Right ventricle myocardium superior (tissue), 1 donor: Measurements from ENCODE around the gene SLX4IP. TPM values are rescaled to one million over a fixed set of nuclear protein-coding genes. Genes with fewer than 3 reads are reported as not detected.
A peak's percentile ranks its signal among the peaks of the same experiment; 100 is the strongest.

Experiments
- ATAC-seq: fragments of 200-7000 bp; cut with Tn5 transposase; one replicate; pipeline ENCODE4 v1.9.1; 2020; ENCODE audit warnings: mild to moderate bottlenecking; ENCODE audit not compliant: poor library complexity
- DNase-seq: peaks from one replicate; pipeline ENCODE4 v3.0.0-alpha.2; 2020
- intact Hi-C: fragments of 100-400 bp; cut with DNase I; formaldehyde crosslinking; loops from one replicate; pipeline ENCODE4 v1.11.2; 2022
- total RNA-seq: library from RNA; stranded (reverse); fragmentation: NEBNext Ultra II Directional; extraction: Animal tissue kit (Norgen Biotek cat#: 25700); gene quantifications from one replicate; pipeline ENCODE4 v1.2.1, GENCODE V29; 2021
- donor health status: DM: no; HTN: yes; CAD: no; lungs with severe emphysema.

SLX4IP gene
- total RNA-seq, 1 donor from 2014 or later, result 2.6 TPM

DNA sequence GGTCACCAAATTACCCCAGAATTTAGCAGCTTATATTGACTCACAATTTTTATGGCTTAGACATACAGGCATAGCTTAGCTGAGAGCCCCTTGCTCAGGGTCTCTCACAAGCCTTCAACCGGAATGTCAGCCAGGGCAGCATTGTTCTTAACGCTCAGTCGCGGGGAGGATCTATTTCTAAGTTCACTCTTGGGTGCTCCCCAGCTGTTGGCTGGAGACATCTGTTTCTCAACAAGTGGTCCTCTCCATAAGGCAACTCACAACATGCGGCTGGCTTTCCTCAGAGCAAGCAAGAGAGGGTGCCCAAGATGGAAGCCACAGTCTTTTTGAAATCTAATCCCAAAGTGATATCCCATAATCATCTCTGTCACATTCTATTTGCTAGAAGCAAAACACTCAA, 46.6 kb downstream of the SLX4IP start:
- ATAC-seq (no peak), DNase-seq (no peak)
- intact Hi-C loops, result no loop called here

DNA sequence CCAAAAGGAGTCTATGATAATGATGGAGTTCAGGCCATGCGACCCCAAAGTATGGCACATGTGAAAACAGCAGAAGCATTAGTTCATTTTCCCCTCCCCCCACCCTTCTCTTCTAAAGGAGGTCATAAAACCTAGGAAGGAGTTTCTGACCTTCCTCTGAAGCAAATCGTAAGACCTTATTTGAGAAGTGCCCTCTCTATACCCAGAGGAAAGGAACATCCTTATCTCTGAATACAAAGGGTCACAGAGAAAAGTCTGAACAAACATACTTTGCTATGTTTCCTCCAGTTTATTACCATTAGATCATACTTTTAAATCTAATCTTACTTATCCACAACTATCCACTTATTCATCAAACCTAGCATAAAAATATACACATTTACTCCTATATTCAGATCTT, 48.6 kb downstream of the SLX4IP start:
- intact Hi-C loops, result no loop called here
- ATAC-seq (no peak), DNase-seq (no peak)

DNA sequence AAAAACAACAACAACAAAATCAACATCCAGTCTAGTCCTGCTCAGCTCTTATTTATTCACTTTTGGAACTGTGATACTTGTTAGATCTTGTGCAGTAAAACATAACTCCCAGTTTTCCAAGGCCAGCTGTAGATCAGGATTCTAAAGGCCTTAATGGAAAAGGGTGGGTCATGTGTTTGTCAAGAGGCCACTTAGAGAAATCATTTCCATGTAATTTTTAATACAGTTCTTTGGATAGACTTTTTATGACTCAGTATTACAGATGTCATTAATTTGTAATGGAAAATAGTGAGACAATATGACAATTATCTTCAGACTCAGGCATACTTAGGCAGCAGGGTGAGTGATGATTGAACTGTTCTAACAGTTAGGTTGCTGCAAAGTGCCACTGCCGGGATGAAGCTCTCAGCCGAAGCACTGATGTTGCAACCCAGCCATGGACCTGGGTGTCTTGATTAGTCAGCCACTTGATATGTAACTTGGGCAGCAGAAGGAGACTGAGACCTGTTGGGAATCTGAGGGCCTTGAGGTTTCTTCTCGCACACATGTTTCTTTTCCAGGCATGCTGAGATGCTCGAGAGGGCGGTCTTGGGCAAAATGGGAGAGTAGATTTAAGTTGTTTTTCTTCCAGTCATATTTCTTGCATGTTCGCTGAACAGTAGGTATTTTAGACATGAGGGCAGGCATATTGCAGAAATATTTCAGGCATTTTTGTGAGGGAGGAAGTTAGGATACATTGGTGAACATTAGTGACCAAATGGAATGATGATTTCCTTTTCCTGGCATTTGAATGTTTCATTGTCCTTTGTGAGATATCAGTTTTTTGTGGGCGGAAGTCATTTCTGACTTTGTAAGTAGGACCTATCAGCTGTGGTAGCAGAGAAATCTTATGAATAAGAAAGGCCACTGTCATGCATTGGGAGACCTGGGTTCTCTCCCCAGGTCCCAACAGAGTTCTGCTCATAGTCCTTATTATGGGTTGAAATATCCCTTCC, 52.3 kb downstream of the SLX4IP start:
- intact Hi-C loops, result no loop called here
- no peak for DNase-seq
- ATAC-seq, result no peak

DNA sequence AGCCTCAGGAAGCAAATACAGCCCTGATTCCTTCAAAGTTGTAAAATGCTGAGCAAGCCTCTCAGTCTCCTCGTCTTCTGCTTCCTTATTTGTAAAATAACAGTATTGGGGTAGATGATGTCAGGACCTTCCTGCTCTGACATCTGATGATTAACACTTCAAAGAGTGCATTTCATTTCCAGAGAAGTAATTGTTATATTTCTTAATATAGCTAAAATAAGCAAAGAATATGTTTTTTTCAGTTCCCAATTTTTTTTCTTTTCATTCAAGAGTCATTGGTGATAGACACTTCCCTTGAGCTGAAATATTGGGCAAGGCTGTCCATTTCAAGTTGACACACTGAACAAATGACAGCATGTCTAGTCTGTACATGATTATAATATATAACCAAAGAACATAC, 53.4 kb downstream of the SLX4IP start:
- intact Hi-C loops, result no loop called here
- DNase-seq (no peak), ATAC-seq (no peak)

DNA sequence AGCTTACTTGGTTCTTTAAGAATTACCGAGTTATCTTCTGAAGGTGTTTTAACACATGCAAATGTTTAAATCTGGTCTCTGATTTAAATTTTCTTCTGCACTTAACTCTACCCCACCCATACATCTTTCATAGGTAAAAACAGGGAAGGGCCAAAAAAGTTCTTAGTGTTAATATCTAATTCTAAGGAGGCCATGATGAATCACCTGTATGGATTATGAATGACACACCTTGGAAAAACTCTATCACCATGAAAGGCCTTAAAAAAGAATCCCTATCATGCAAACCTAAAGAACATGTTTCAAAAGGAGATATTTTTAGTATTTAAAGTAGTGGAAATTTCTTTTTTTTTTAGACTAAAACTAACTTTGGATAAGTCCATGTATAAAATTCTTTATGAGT, 54.7 kb downstream of the SLX4IP start:
- no peak for ATAC-seq
- intact Hi-C loops, result no loop called here
- no peak for DNase-seq

DNA sequence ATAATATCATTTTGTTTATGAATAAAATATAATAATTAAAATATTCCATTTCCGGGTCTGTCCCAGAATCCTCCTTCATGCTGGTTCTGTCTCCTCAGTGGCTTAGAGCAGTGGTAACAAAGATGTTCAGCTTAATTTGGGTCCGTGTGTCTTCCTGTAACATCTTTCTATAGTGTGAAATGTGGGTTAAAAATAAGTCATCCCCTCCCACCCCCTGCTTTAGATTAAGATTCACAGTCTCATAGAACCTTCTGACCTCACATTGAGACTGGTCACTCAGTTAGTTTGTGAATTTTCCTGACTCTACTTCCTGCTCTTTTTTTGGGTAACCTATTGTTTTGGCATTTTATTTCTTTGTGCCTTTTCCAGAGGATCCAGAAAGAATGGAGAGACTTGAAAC, 55.2 kb downstream of the SLX4IP start:
- ATAC-seq (no peak), DNase-seq (no peak)
- intact Hi-C loops, result no loop called here

DNA sequence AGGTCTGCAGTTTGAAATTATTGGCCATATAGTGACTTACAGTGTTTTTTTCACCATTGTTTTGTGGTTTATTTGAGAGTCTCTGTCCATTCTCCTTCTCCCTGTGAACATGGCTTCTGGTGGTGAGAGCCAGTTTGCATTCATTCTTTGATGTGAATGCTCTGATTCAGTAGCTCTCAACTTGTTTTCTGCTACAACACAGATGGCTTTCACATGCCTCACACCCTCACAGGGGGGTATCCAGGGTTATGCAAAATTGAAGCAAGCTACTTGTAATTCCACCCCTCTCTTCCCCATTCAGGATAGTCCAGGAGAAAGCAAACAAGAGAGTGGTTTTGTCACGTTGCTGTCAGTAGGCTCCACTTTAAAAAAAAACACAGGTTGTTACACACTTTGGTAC, 55.6 kb downstream of the SLX4IP start:
- intact Hi-C loops, result no loop called here
- ATAC-seq (no peak), DNase-seq (no peak)

DNA sequence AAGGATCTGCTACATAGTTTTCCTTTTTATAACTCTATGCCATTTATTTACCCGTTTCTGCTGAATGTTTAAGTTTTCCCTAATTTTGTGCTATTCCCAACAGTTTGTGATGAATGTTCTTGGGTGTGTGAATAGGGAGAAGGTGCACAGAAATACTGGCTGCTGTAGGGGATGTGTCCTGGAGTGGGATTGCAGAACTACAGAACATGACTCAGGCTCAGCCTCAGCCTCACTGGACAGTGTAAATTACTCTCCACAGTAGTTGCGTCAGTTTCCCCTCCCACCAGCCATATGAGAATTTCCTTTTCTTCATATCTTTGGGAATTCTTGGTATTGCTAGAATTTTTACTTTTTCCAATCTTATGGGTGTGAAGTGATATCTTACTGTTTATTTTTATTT, 57.0 kb downstream of the SLX4IP start:
- DNase-seq (no peak), ATAC-seq (no peak)
- intact Hi-C loops, result no loop called here

DNA sequence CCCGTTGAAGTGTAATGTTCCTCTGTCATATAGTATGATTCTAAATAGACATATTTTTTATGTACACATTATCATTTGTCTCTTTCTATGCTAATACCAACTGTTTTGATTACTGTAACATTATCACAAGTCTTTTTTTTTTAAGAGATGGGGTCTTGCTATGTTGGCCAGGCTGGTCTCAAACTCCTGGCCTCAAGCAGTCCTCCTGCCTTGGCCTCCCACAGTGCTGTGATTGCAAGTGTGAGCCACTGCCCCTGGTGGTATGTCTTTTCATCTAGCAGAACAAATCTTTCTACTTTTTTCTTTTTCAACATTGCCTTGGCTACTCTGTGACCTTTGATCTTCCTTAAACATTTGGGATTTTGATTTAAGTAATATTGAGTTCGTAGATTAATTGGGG, 57.7 kb downstream of the SLX4IP start:
- intact Hi-C loops, result no loop called here
- no peak for DNase-seq
- no peak for ATAC-seq

DNA sequence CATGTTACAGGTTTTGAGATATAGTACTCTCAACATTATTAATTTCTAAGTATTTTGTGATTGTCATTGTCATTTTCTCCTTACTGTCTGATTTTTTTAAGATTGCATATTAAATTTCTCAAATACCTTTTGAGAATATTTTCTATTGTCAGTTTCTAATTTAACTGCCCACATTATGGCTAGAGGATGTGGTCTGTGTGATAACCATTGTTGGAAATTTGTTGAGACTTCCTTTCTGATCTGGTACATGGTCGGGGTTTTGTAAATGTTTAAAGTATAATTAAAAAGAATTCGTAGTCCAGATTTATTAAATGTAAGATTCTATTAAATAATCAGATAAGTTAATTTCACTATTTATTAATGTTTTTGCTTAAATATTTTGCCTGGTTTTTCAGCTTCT, 60.1 kb downstream of the SLX4IP start:
- no peak for ATAC-seq
- intact Hi-C loops, result no loop called here
- no peak for DNase-seq

DNA sequence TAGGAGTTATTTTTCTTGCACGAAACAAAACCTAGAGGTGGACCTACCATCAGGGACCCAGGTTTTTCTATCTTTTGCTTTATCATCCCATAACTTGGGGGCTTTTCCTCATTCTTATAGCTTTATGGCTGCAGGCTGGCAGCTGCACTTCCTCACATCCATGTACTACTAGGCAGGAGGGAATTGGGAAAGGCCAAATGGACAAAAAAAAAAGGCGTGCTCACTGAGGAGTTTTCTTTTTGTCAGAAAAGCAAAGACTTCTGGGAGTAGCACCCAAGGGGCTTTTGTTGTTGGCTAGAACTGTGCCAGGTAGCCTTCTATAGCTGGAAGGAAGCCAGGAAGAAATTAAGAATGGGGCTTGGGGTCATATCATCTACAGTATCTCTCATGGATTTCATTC, 61.4 kb downstream of the SLX4IP start:
- intact Hi-C loops, result no loop called here
- DNase-seq (no peak), ATAC-seq (no peak)

DNA sequence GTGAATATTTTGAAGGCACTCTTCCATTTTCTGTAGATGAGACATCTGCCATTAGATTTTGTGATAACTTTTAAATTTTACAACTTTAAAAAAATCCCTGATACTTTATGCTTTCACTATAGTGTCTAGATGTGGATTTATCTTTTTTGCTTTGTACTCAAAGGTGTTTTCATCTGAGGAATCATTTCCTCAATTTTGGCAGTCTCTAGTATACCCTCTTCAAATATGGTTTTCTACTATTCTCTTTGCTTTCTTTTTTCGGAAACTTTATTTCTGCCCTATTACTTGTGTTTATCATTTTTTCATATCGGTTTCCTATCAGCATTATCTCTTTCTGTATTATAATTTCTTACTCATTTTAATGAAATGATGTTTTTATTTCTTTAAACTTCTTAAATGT, 62.2 kb downstream of the SLX4IP start:
- ATAC-seq, result no peak
- intact Hi-C loops, result no loop called here
- DNase-seq, result no peak

- DNase-seq (no peak), ATAC-seq (no peak)
- intact Hi-C loops, result no loop called here
Observed at GRCh38 chr20:10497791-10498190, 62.7 kb downstream of the SLX4IP start.

- DNase-seq (no peak), ATAC-seq (no peak)
- intact Hi-C loops, result no loop called here
Observed at GRCh38 chr20:10498200-10498599, 63.1 kb downstream of the SLX4IP start.

- DNase-seq (no peak), ATAC-seq (no peak)
- intact Hi-C loops, result no loop called here
Observed at GRCh38 chr20:10501402-10501801, 66.3 kb downstream of the SLX4IP start.

DNA sequence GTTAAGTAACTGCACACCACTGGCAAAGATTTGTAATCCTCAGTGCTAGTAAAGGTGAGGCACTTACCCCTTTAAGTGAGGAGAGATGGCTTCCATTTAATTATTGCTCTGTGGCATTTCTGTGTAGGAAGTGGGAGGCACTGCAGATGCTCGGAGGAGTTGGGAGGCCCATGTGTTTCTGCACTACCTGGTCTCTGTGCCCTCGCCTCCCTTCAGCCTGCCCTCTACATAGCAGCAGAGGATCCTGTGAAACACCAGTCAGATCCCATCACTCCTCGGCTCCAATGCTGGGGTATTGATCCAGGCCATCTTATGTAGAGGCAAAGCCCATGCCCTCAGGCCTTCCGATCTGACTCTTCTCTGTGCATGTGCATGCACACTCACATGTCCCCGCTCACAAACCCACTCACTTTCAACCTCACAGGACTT, 67.0 kb downstream of the SLX4IP start:
- ATAC-seq (no peak), DNase-seq (no peak)
- intact Hi-C loops, result no loop called here

GRCh38 chr20:10504608-10504993, 69.5 kb downstream of the SLX4IP start:
- intact Hi-C loops, result no loop called here
- ATAC-seq, result no peak
- DNase-seq, result no peak

GRCh38 chr20:10504994-10505730, 70.1 kb downstream of the SLX4IP start:
- ATAC-seq, result peak; percentile 79
- intact Hi-C loops, result no loop called here
- DNase-seq, result no peak

DNA sequence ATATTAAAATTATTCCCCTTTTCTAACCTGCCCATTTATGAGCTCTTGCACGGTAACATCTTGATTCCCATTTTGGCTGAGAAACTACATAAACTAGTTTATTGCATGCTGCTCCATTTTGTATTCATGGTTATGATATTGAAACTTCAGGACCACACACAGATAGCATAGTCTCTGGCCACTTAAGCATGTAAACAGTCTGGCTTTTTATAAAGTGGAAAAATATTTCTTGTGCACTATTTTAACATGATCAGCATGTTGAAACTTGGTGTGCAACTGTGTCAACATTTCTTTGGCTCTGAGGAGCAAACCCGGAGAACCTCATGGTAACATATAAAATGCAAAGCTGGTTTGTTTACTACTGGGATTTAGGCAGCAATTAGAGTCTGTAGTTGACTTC, 70.7 kb downstream of the SLX4IP start:
- DNase-seq (no peak), ATAC-seq (no peak)
- intact Hi-C loops, result no loop called here

- no peak for DNase-seq
- intact Hi-C loops, result no loop called here
- ATAC-seq, result no peak
Observed at GRCh38 chr20:10507052-10507451, 71.9 kb downstream of the SLX4IP start.
